IMR-90 (cell line): ENCODE results near the gene OCIAD1. TPM values are rescaled to one million over a fixed set of nuclear protein-coding genes. Genes with fewer than 3 reads are reported as not detected.

ENCODE experiments used
- ATAC-seq: fragments of 200-7000 bp; cut with Tn5 transposase; 2 replicates; pipeline ENCODE4 v1.9.1; 2020; ENCODE audit warnings: low read depth, mild to moderate bottlenecking, moderate library complexity
- BruUV-seq: library from RNA; stranded (reverse); fragments of 400-500 nt; replicated peaks from 2 replicates; lab custom pipeline; 2021; lab: Mats Ljungman, UMichigan
- CTCF ChIA-PET: fragments of 300-600 bp; formaldehyde crosslinking; extraction: SDS; loops from one replicate; lab custom pipeline; 2021; ENCODE audit warnings: antibody characterized with exemption; lab: Yijun Ruan, JAX
- POLR2A ChIA-PET: fragments of 300-600 bp; sonication (Branson Sonifier 250); formaldehyde crosslinking; loops from one replicate; lab custom pipeline; 2022; ENCODE audit warnings: antibody characterized with exemption; ENCODE audit not compliant: unreplicated experiment; lab: Charles Lee
- DNase-seq: peaks from one replicate; pipeline ENCODE4 v3.0.0; 2013
- H2AFZ ChIP-seq: replicated peaks from 2 replicates; pipeline ENCODE3; 2013; ENCODE audit warnings: low read length, mild to moderate bottlenecking; ENCODE audit not compliant: poor library complexity
- H2AK5ac ChIP-seq: 2 replicates; pipeline ENCODE4 v1.6.1; 2013; ENCODE audit warnings: low read depth, low read length, inconsistent platforms
- H2AK9ac ChIP-seq: replicated peaks from 2 replicates; pipeline ENCODE3; 2013; ENCODE audit warnings: mild to moderate bottlenecking, low read depth, low read length, moderate library complexity; ENCODE audit not compliant: poor library complexity
- H2BK120ac ChIP-seq: 2 replicates; pipeline ENCODE4 v1.6.1; 2013; ENCODE audit warnings: low read depth, low read length, inconsistent platforms
- H2BK15ac ChIP-seq: 3 replicates; pipeline ENCODE4 v1.6.1; 2013; ENCODE audit warnings: low read depth, low read length, inconsistent platforms
- H2BK20ac ChIP-seq: 2 replicates; pipeline ENCODE4 v1.6.1; 2013; ENCODE audit warnings: low read depth, mild to moderate bottlenecking, inconsistent platforms, low read length, moderate library complexity
- H2BK5ac ChIP-seq: 2 replicates; pipeline ENCODE4 v1.6.1; 2013; ENCODE audit warnings: mild to moderate bottlenecking, low read depth, low read length, inconsistent platforms; ENCODE audit not compliant: poor library complexity, severe bottlenecking
- H3K14ac ChIP-seq: replicated peaks from 2 replicates; pipeline ENCODE4 v1.6.1; 2013; ENCODE audit warnings: low read depth, low read length, inconsistent platforms
- H3K18ac ChIP-seq: 2 replicates; pipeline ENCODE4 v1.6.1; 2013; ENCODE audit warnings: low read depth, low read length, control low read depth
- H3K23ac ChIP-seq: 2 replicates; pipeline ENCODE4 v1.6.1; 2013; ENCODE audit warnings: low read depth, low read length, inconsistent platforms
- H3K27ac ChIP-seq: 2 replicates; pipeline ENCODE4 v1.5.1; 2013; ENCODE audit warnings: mild to moderate bottlenecking, control low read depth, low read length; ENCODE audit not compliant: insufficient read depth
- H3K27me3 ChIP-seq: 2 replicates; pipeline ENCODE4 v1.6.1; 2013; ENCODE audit warnings: low read length; ENCODE audit not compliant: control insufficient read depth, insufficient read depth
- H3K36me3 ChIP-seq: 2 replicates; pipeline ENCODE4 v1.6.1; 2013; ENCODE audit warnings: low read length, mixed read lengths; ENCODE audit not compliant: control insufficient read depth, insufficient read depth
- H3K4ac ChIP-seq: 2 replicates; pipeline ENCODE4 v1.6.1; 2013; ENCODE audit warnings: low read depth, low read length, inconsistent platforms
- H3K4me1 ChIP-seq: 2 replicates; pipeline ENCODE4 v1.6.1; 2013; ENCODE audit warnings: low read length, mixed read lengths; ENCODE audit not compliant: control insufficient read depth, insufficient read depth
- H3K4me2 ChIP-seq: 2 replicates; pipeline ENCODE4 v1.6.1; 2013; ENCODE audit warnings: low read depth, mild to moderate bottlenecking, control low read depth, low read length, moderate library complexity
- H3K4me3 ChIP-seq: 2 replicates; pipeline ENCODE4 v1.5.1; 2013; ENCODE audit warnings: low read depth, mild to moderate bottlenecking, control low read depth, low read length, moderate library complexity; ENCODE audit not compliant: insufficient read depth
- H3K56ac ChIP-seq: 2 replicates; pipeline ENCODE4 v1.6.1; 2013; ENCODE audit warnings: low read length, inconsistent platforms; ENCODE audit not compliant: insufficient read depth; ENCODE audit errors: extremely low read depth
- H3K79me1 ChIP-seq, 2 experiments: 2 replicates each; pipeline ENCODE4 v1.6.1; 2013; ENCODE audit warnings: low read length in 2 of 2, inconsistent platforms in 1 of 2, low read depth in 1 of 2
- H3K9ac ChIP-seq: 2 replicates; pipeline ENCODE4 v1.6.1; 2013; ENCODE audit warnings: low read depth, low read length, control low read depth
- H3K9me1 ChIP-seq: 2 replicates; pipeline ENCODE4 v1.6.1; 2013; ENCODE audit warnings: low read length, inconsistent platforms; ENCODE audit not compliant: insufficient read depth
- H3K9me3 ChIP-seq: 2 replicates; pipeline ENCODE4 v1.6.1; 2013; ENCODE audit warnings: low read length; ENCODE audit not compliant: control insufficient read depth, insufficient read depth
- H4K20me1 ChIP-seq: 2 replicates; pipeline ENCODE4 v1.6.1; 2013; ENCODE audit warnings: low read length, inconsistent platforms; ENCODE audit not compliant: insufficient read depth
- H4K5ac ChIP-seq: 2 replicates; pipeline ENCODE4 v1.6.1; 2013; ENCODE audit warnings: mild to moderate bottlenecking, low read depth, low read length, control low read depth
- H4K8ac ChIP-seq, 2 experiments: 2 replicates each; pipeline ENCODE4 v1.6.1; 2013; ENCODE audit warnings: low read depth in 2 of 2, low read length in 2 of 2, control low read depth in 1 of 2, inconsistent platforms in 1 of 2
- H4K91ac ChIP-seq: 2 replicates; pipeline ENCODE4 v1.6.1; 2013; ENCODE audit warnings: low read depth, low read length, inconsistent platforms; ENCODE audit not compliant: insufficient read depth
- BHLHE40 ChIP-seq: fragments of 150-350 bp; IDR thresholded peaks from 2 replicates; pipeline ENCODE4 v1.6.1; 2016; ENCODE audit warnings: mild to moderate bottlenecking, low read depth, low read length
- FOS ChIP-seq: fragments of 150-350 bp; IDR thresholded peaks from 2 replicates; pipeline ENCODE4 v1.6.1; 2016; ENCODE audit warnings: low read depth, low read length
- MAFK ChIP-seq: IDR thresholded peaks from 2 replicates; pipeline ENCODE4 v1.6.1; 2012; ENCODE audit warnings: low read depth, low read length, improper control_type of control experiment
- MAZ ChIP-seq: IDR thresholded peaks from 2 replicates; pipeline ENCODE4 v1.6.1; 2012; ENCODE audit warnings: low read depth, mild to moderate bottlenecking, low read length, improper control_type of control experiment, moderate library complexity, borderline replicate concordance
- MXI1 ChIP-seq: IDR thresholded peaks from 2 replicates; pipeline ENCODE4 v1.6.1; 2012; ENCODE audit warnings: low read depth, mild to moderate bottlenecking, low read length, moderate library complexity, borderline replicate concordance
- NFE2L2 ChIP-seq: fragments of 150-350 bp; IDR thresholded peaks from 2 replicates; pipeline ENCODE4 v1.6.1; 2016; ENCODE audit warnings: low read depth, mild to moderate bottlenecking, low read length
- POLR2A ChIP-seq: IDR thresholded peaks from 2 replicates; pipeline ENCODE4 v1.6.1; 2012; ENCODE audit warnings: mild to moderate bottlenecking, low read depth, low read length
- RAD21 ChIP-seq: IDR thresholded peaks from 2 replicates; pipeline ENCODE4 v1.6.1; 2012; ENCODE audit warnings: low read length, improper control_type of control experiment
- RCOR1 ChIP-seq: IDR thresholded peaks from 2 replicates; pipeline ENCODE4 v1.6.1; 2012; ENCODE audit warnings: mild to moderate bottlenecking, low read length, improper control_type of control experiment; ENCODE audit not compliant: insufficient replicate concordance
- SMC3 ChIP-seq: fragments of 150-350 bp; IDR thresholded peaks from 2 replicates; pipeline ENCODE4 v1.6.1; 2016; ENCODE audit warnings: low read depth, mild to moderate bottlenecking, antibody characterized with exemption, low read length, moderate library complexity
- dilution Hi-C: fragments of 300-500 bp; cut with HindIII; formaldehyde crosslinking; loops from one replicate; pipeline ENCODE4 v1.14.3; 2018; ENCODE audit warnings: low sequenced_read_pairs; ENCODE audit not compliant: unreplicated experiment
- in situ Hi-C: fragments of 300-500 bp; cut with MboI; formaldehyde crosslinking; loops from 3 replicates; pipeline ENCODE4 v1.14.3; 2019; ENCODE audit warnings: low sequenced_read_pairs, inconsistent platforms, mixed read lengths
- intact Hi-C: fragments of 100-400 bp; cut with micrococcal nuclease; formaldehyde crosslinking; loops from 2 replicates; pipeline ENCODE4 v1.10.0; 2022
- polyA plus RNA-seq, 3 experiments: library from polyadenylated mRNA; depleted of rRNA; stranded (reverse); fragments of >200 nt; gene quantifications; 2 replicates each; pipeline ENCODE4 v1.2.3, GENCODE V29; 2012; ENCODE audit warnings: low replicate concordance in 1 of 3
- total RNA-seq: library from RNA; depleted of rRNA; stranded (reverse); fragments of >200 nt; gene quantifications from 2 replicates; pipeline ENCODE4 v1.2.3, GENCODE V29; 2012
- TF ChIP-seq, protein P1 (sequence below): conservative IDR thresholded peaks from 2 replicates; pipeline ENCODE4 v1.5.1; 2012; ENCODE audit warnings: mild to moderate bottlenecking, low read depth, low read length, improper control_type of control experiment
- TF ChIP-seq, protein P2 (sequence below): fragments of 150-350 bp; IDR thresholded peaks from 2 replicates; pipeline ENCODE4 v1.6.1; 2017; ENCODE audit warnings: mild to moderate bottlenecking, antibody characterized with exemption, low read length, low read depth

OCIAD1 gene
- total and polyA plus RNA-seq, 2 of the 4 experiments (the other 2 are of a cell fraction): 86.9 to 112 TPM

GRCh38 chr4:48830706-48831531, at the start of gene OCIAD1 (continued):
- TF ChIP-seq FOS: no peak
- TF ChIP-seq POLR2A: peak; percentile 71
- TF ChIP-seq, protein P1, sequence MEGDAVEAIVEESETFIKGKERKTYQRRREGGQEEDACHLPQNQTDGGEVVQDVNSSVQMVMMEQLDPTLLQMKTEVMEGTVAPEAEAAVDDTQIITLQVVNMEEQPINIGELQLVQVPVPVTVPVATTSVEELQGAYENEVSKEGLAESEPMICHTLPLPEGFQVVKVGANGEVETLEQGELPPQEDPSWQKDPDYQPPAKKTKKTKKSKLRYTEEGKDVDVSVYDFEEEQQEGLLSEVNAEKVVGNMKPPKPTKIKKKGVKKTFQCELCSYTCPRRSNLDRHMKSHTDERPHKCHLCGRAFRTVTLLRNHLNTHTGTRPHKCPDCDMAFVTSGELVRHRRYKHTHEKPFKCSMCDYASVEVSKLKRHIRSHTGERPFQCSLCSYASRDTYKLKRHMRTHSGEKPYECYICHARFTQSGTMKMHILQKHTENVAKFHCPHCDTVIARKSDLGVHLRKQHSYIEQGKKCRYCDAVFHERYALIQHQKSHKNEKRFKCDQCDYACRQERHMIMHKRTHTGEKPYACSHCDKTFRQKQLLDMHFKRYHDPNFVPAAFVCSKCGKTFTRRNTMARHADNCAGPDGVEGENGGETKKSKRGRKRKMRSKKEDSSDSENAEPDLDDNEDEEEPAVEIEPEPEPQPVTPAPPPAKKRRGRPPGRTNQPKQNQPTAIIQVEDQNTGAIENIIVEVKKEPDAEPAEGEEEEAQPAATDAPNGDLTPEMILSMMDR: no peak

DNA sequence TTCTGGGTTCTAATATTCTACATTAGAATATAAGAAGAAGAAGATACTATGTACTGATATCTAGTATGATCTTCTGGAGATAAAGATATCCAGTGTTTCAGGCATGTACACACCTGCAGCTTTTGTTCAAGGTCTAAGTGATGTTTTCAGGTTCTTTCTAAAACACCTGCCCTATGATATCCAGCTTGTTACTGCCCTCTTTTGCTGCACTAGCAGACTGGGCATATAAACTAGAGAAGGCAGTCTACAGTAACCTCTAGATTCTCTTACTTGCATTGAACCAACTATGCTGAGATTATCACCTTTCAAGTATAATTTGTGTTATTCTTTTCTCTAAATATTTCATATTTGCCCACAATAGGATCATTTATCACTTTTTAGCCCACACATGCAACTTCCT, 48.9 kb upstream of the OCIAD1 start:
- no peaks in the 10 kb centered on the region for H3K9me1 ChIP-seq
- dilution Hi-C loops (no loop called here), intact Hi-C loops (no loop called here), in situ Hi-C loops (loop anchor here (5.0 kb wide), 1 partner anchor 45 kb away; no protein-coding TSS in a partner anchor)
- H2AFZ ChIP-seq: no peak overlapping the region
- H3K36me3 ChIP-seq: no peaks in the 10 kb centered on the region
- ChIA-PET CTCF (no interaction called here), POLR2A (no interaction called here)
- H4K8ac ChIP-seq: no peak overlapping the region; a peak in 1 of 4 replicates
- H3K9ac ChIP-seq: no peak overlapping the region
- no TSS peak for BruUV-seq
- H3K4ac ChIP-seq: no peak overlapping the region
- H2BK15ac ChIP-seq: no peak overlapping the region
- H3K79me1 ChIP-seq: peaks cover 0 to 9% of the 10 kb centered on the region in 2 experiments; a peak in 2 of 4 replicates
- H3K9me3 ChIP-seq: no peaks in the 10 kb centered on the region
- no peak overlapping the region for H4K91ac ChIP-seq
- H3K4me1 ChIP-seq: peaks cover 6% of the 10 kb centered on the region
- H3K4me2 ChIP-seq: no peak overlapping the region
- no peak overlapping the region for H2BK5ac ChIP-seq
- no peak overlapping the region for H3K18ac ChIP-seq
- H2BK20ac ChIP-seq: no peak overlapping the region
- H4K5ac ChIP-seq: no peak overlapping the region
- no peak overlapping the region for H2AK9ac ChIP-seq
- H3K23ac ChIP-seq: no peak overlapping the region
- H3K27me3 ChIP-seq: no peaks in the 10 kb centered on the region
- H2BK120ac ChIP-seq: no peak overlapping the region
- ATAC-seq (no peak), DNase-seq (no peak)
- no peak overlapping the region for H2AK5ac ChIP-seq
- H3K14ac ChIP-seq: no peak overlapping the region
- no peak overlapping the region for H3K56ac ChIP-seq
- H4K20me1 ChIP-seq: peaks cover 23% of the 10 kb centered on the region
- H3K27ac ChIP-seq: no peak overlapping the region
- H3K4me3 ChIP-seq: no peak overlapping the region
- TF ChIP-seq RAD21 (no peak), MAZ (no peak), RCOR1 (no peak), SMC3 (no peak), MAFK (no peak), MXI1 (no peak), BHLHE40 (no peak), NFE2L2 (no peak), POLR2A (no peak)
- TF ChIP-seq, protein P1: no peak
- TF ChIP-seq, protein P2, sequence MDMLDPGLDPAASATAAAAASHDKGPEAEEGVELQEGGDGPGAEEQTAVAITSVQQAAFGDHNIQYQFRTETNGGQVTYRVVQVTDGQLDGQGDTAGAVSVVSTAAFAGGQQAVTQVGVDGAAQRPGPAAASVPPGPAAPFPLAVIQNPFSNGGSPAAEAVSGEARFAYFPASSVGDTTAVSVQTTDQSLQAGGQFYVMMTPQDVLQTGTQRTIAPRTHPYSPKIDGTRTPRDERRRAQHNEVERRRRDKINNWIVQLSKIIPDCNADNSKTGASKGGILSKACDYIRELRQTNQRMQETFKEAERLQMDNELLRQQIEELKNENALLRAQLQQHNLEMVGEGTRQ: no peak
